HEK293 (cell line): ENCODE measurements around the gene CPXM1.

Experiments
- ZBTB20 ChIP-seq: fragments of 450-650 bp; formaldehyde crosslinking; IDR thresholded peaks from 2 replicates; pipeline ENCODE4 v1.5.1; 2016; ENCODE audit warnings: missing biosample characterization, missing genetic modification characterization
- ZBTB21 ChIP-seq: fragments of 450-650 bp; formaldehyde crosslinking; IDR thresholded peaks from 2 replicates; pipeline ENCODE4 v1.5.1; 2017; ENCODE audit warnings: missing biosample characterization, missing genetic modification characterization
- TF ChIP-seq, protein P1 (sequence below): fragments of 450-650 bp; formaldehyde crosslinking; IDR thresholded peaks from 2 replicates; pipeline ENCODE4 v1.5.1; 2017; ENCODE audit warnings: missing biosample characterization, missing genetic modification characterization
- TF ChIP-seq, protein P2 (sequence below): fragments of 450-650 bp; formaldehyde crosslinking; IDR thresholded peaks from 2 replicates; pipeline ENCODE4 v1.5.1; 2016; ENCODE audit warnings: missing biosample characterization, missing genetic modification characterization, low read depth
- TF ChIP-seq, protein P3 (sequence below): fragments of 450-650 bp; formaldehyde crosslinking; IDR thresholded peaks from 2 replicates; pipeline ENCODE4 v1.5.1; 2016; ENCODE audit warnings: missing biosample characterization, missing genetic modification characterization
- TF ChIP-seq, protein P4 (sequence below): fragments of 450-650 bp; formaldehyde crosslinking; IDR thresholded peaks from 2 replicates; pipeline ENCODE4 v1.5.1; 2017; ENCODE audit warnings: missing biosample characterization, mild to moderate bottlenecking, missing genetic modification characterization, moderate library complexity

DNA sequence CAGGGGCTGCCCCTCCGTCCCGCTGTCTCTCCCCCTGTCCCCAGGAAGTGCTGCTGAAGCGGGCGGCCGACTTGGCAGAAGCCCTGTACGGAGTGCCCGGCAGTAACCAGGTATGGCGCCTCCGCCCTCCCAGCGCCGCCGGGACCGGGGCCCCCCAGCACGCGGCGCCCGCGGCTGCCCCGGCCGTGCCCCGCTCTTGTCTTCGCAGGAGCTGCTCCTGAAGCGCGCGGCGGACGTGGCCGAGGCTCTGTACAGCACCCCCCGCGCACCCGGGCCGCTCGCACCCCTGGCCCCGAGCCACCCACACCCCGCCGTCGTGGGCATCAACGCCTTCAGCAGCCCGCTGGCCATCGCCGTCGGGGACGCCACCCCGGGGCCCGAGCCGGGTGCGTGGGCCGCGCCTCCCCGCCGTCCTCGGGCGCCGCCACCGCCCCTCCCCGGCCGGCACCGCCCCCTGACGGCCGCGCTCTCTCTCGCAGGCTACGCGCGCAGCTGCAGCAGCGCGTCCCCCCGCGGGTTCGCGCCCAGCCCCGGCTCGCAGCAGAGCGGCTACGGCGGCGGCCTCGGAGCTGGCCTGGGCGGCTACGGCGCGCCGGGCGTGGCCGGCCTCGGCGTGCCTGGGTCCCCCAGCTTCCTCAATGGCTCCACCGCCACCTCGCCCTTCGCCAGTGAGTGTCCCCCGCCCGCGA lies 48.4 kb downstream of the CPXM1 start:
- no peak for TF ChIP-seq ZBTB20 (tag by site-specific recombination)
- TF ChIP-seq, protein P1, sequence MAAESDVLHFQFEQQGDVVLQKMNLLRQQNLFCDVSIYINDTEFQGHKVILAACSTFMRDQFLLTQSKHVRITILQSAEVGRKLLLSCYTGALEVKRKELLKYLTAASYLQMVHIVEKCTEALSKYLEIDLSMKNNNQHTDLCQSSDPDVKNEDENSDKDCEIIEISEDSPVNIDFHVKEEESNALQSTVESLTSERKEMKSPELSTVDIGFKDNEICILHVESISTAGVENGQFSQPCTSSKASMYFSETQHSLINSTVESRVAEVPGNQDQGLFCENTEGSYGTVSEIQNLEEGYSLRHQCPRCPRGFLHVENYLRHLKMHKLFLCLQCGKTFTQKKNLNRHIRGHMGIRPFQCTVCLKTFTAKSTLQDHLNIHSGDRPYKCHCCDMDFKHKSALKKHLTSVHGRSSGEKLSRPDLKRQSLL (tag by site-specific recombination) = no peak
- TF ChIP-seq, protein P2, sequence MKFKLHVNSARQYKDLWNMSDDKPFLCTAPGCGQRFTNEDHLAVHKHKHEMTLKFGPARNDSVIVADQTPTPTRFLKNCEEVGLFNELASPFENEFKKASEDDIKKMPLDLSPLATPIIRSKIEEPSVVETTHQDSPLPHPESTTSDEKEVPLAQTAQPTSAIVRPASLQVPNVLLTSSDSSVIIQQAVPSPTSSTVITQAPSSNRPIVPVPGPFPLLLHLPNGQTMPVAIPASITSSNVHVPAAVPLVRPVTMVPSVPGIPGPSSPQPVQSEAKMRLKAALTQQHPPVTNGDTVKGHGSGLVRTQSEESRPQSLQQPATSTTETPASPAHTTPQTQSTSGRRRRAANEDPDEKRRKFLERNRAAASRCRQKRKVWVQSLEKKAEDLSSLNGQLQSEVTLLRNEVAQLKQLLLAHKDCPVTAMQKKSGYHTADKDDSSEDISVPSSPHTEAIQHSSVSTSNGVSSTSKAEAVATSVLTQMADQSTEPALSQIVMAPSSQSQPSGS = no peak
- no peak for TF ChIP-seq ZBTB21 (tag by site-specific recombination)
- TF ChIP-seq, protein P3, sequence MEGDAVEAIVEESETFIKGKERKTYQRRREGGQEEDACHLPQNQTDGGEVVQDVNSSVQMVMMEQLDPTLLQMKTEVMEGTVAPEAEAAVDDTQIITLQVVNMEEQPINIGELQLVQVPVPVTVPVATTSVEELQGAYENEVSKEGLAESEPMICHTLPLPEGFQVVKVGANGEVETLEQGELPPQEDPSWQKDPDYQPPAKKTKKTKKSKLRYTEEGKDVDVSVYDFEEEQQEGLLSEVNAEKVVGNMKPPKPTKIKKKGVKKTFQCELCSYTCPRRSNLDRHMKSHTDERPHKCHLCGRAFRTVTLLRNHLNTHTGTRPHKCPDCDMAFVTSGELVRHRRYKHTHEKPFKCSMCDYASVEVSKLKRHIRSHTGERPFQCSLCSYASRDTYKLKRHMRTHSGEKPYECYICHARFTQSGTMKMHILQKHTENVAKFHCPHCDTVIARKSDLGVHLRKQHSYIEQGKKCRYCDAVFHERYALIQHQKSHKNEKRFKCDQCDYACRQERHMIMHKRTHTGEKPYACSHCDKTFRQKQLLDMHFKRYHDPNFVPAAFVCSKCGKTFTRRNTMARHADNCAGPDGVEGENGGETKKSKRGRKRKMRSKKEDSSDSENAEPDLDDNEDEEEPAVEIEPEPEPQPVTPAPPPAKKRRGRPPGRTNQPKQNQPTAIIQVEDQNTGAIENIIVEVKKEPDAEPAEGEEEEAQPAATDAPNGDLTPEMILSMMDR (tag by site-specific recombination) = no peak
- TF ChIP-seq, protein P4, sequence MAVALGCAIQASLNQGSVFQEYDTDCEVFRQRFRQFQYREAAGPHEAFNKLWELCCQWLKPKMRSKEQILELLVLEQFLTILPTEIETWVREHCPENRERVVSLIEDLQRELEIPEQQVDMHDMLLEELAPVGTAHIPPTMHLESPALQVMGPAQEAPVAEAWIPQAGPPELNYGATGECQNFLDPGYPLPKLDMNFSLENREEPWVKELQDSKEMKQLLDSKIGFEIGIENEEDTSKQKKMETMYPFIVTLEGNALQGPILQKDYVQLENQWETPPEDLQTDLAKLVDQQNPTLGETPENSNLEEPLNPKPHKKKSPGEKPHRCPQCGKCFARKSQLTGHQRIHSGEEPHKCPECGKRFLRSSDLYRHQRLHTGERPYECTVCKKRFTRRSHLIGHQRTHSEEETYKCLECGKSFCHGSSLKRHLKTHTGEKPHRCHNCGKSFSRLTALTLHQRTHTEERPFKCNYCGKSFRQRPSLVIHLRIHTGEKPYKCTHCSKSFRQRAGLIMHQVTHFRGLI = no peak
